Measurements from ENCODE around the gene USP12.

The USP12 gene

DNA sequence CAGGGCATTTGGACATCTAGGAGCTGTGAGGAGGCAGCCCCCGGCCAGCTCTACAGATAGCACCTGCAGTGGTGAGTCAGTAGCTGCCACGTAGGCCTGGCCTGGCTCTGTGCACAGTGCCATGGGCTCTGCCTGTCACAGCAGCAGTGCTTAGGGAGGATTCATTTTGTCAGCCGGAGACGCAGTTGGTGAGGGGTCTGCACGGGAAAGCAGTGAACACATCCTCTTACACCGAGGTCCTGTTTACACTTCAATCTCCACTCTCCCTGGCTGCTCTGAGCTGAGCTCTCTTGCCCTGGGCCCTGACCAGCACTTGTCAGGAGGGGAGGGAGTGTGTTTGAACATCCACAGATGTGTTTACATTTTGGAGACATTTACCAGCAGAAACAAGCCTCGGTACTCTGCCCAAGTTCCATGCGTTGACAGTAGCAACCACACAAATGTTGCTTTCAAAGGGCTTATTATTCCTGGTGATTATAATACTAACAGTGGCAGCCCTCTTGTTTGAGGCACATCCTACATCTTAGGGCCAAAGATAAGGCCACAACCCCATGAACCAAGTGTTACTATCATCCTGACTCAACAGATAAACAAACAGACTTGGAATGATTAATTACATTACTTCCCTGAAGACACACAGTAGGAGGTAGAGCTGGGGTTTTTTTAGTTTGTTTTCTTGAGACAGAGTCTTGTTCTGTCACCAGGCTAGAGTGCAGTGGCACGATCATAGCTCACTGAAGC lies 148.9 kb downstream of the USP12 start:
- H3K27me3 ChIP-seq (ENCODE audit: insufficient read depth, low read length): peaks cover 4% of the 10 kb centered on the region; the same call in 1 of the 2 replicates
- no peak overlapping the region for H3K27ac ChIP-seq (ENCODE audit: low read depth, low read length)
- H3K79me2 ChIP-seq (ENCODE audit: control insufficient read depth, insufficient read depth, low read length, unreplicated experiment): no peaks in the 10 kb centered on the region
- no peak overlapping the region for H3K4me3 ChIP-seq (ENCODE audit: low read depth, low read length)
- H2AFZ ChIP-seq (ENCODE audit: low read length, unreplicated experiment): peak overlapping the region; percentile 50
- H3K4me1 ChIP-seq (ENCODE audit: control insufficient read depth, insufficient read depth, low read length, unreplicated experiment): peaks cover 19% of the 10 kb centered on the region
- H3K36me3 ChIP-seq (ENCODE audit: insufficient read depth, low read length): no peaks in the 10 kb centered on the region

DNA sequence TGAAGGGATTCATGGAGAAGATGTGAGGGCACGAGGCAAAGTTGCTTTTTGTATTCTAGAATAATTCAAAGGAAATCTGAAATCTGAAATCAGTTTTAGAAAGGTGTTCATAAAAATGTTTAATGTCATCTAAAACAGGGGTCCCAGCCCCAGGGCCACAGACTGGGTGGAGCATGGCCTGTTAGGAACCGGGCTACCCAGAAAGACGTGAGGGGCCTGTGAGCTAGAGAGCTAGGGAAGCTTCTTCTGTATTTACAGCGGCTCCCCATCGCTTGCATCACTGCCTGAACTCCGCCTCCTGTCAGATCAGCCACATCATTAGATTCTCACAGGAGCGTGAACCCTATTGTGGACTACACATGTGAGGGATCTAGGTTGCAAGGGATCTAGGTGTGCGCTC lies 151.2 kb downstream of the USP12 start:
- no peak overlapping the region for H2AFZ ChIP-seq (ENCODE audit: low read length, unreplicated experiment)
- H3K36me3 ChIP-seq (ENCODE audit: insufficient read depth, low read length): no peaks in the 10 kb centered on the region
- no peaks in the 10 kb centered on the region for H3K27me3 ChIP-seq (ENCODE audit: insufficient read depth, low read length)
- H3K4me3 ChIP-seq (ENCODE audit: low read depth, low read length): no peak overlapping the region
- H3K27ac ChIP-seq (ENCODE audit: low read depth, low read length): no peak overlapping the region
- H3K79me2 ChIP-seq (ENCODE audit: control insufficient read depth, insufficient read depth, low read length, unreplicated experiment): no peaks in the 10 kb centered on the region
- peaks cover 19% of the 10 kb centered on the region for H3K4me1 ChIP-seq (ENCODE audit: control insufficient read depth, insufficient read depth, low read length, unreplicated experiment)

DNA sequence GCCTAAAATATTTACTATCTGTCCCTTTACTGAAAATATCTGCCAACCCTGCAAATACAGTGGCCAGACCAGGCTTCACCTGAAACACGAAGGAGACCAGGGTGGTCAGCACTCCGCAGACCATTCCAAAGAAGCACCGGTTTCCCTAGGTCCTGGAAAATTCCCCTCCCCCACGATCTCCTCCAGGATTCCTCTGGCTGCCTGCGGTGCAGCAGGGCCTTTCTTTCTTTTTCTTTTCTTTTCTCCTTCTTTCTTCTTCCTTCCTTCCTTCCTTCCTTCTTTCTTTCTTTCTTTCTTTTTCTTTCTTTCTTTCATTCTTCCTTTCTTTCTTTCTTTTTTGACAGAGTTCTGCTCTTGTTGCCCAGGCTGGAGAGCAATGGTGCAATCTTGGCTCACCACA lies 152.7 kb downstream of the USP12 start:
- Histone ChIP-seq H3K36me3 (ENCODE audit: insufficient read depth, low read length) (no peaks in the 10 kb centered on the region), H3K27ac (ENCODE audit: low read depth, low read length) (no peak overlapping the region), H3K4me3 (ENCODE audit: low read depth, low read length) (no peak overlapping the region), H3K4me1 (ENCODE audit: control insufficient read depth, insufficient read depth, low read length, unreplicated experiment) (peaks cover 18% of the 10 kb centered on the region), H3K79me2 (ENCODE audit: control insufficient read depth, insufficient read depth, low read length, unreplicated experiment) (no peaks in the 10 kb centered on the region), H3K27me3 (ENCODE audit: insufficient read depth, low read length) (no peaks in the 10 kb centered on the region), H2AFZ (ENCODE audit: low read length, unreplicated experiment) (no peak overlapping the region)

DNA sequence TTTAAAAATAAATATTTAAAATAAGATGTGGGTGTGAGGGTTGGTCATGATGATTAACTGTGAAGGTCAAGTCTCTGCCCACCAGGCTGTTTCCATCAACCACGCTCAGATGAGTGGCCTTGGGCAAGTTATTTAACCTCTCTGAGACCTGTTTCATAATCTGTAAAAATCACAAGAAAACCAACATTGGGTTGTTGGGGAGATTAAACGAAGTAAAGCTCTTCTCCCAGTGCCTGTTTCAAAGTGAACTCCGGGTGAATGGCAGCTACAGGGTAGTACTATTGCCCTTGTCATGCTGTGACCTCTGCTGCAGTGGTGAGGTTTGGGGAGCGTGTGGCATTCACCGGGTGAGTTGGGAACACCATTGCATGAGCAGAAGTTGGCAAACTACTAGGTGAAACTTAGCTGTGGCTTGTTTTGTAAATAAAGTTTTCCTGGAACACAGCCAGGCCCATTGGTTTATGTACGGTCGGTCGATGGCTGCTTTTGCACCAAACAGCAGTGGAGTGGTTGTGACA lies 153.2 kb downstream of the USP12 start:
- Histone ChIP-seq H3K27ac (ENCODE audit: low read depth, low read length) (no peak overlapping the region), H3K27me3 (ENCODE audit: insufficient read depth, low read length) (no peaks in the 10 kb centered on the region), H3K79me2 (ENCODE audit: control insufficient read depth, insufficient read depth, low read length, unreplicated experiment) (no peaks in the 10 kb centered on the region), H3K4me1 (ENCODE audit: control insufficient read depth, insufficient read depth, low read length, unreplicated experiment) (peaks cover 13% of the 10 kb centered on the region), H3K4me3 (ENCODE audit: low read depth, low read length) (no peak overlapping the region), H2AFZ (ENCODE audit: low read length, unreplicated experiment) (no peak overlapping the region), H3K36me3 (ENCODE audit: insufficient read depth, low read length) (no peaks in the 10 kb centered on the region)

DNA sequence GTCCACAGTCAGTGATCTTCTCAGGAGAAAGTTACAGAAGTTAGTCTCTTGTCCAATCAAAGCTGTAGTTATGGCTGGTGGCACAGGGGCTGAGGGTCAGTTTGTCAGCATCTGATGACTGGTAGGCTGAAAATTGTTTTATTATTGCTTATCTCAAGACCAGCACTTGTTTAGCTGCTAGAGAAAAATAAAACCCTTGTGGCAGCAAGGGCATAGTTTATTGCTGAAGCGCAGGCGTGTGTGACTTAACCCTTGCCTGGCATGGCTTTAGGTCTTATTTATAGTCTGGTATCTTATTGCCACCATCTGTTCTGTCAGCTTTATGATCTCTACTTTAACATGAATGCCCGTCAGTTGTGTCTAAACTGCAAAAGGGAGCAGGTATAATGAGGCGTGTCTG lies 154.7 kb downstream of the USP12 start:
- no peak overlapping the region for H3K4me3 ChIP-seq (ENCODE audit: low read depth, low read length)
- no peaks in the 10 kb centered on the region for H3K36me3 ChIP-seq (ENCODE audit: insufficient read depth, low read length)
- no peaks in the 10 kb centered on the region for H3K4me1 ChIP-seq (ENCODE audit: control insufficient read depth, insufficient read depth, low read length, unreplicated experiment)
- no peaks in the 10 kb centered on the region for H3K27me3 ChIP-seq (ENCODE audit: insufficient read depth, low read length)
- H3K79me2 ChIP-seq (ENCODE audit: control insufficient read depth, insufficient read depth, low read length, unreplicated experiment): no peaks in the 10 kb centered on the region
- no peak overlapping the region for H3K27ac ChIP-seq (ENCODE audit: low read depth, low read length)
- H2AFZ ChIP-seq (ENCODE audit: low read length, unreplicated experiment): no peak overlapping the region

All from ACC112 (cell line).